Stimulated activated CD4-positive, alpha-beta T cell treated with anti-CD3 and anti-CD28 coated beads, Interleukin-12 subunit alpha, Interleukin-12 subunit beta, amount 100 ng/mL, for 48 hours (primary cell): ENCODE measurements around the gene RSAD1.

Experiments
- DNase-seq, 3 donors: peaks; one replicate each; pipeline ENCODE4 v3.0.0-alpha.2; 2020; ENCODE audit warnings: low read depth in 2 of 3, low spot score in 1 of 3

The RSAD1 gene

DNA sequence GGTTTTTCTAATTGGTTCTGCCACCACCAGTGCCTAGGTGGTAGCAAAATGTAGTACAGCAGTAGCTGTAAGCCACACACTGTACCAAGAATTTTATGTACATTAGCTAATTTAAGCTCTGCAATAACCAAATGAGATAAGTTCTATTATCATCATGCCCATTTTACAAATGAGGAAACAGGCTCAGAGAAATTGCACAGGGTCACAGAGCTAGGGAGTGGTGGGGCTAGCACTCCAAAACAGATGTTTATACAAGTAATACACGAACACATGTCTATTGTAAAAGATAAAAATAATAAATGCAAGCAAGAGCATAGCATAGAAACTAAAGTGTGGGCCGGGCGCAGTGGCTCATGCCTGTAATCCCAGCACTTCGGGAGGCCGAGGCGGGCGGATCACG lies 13.6 kb downstream of the RSAD1 start:
- DNase-seq: no peak

GRCh38 chr17:50493744-50494143 lies 15.1 kb downstream of the RSAD1 start:
- no peak for DNase-seq

GRCh38 chr17:50495217-50495823 lies 16.7 kb downstream of the RSAD1 start:
- DNase-seq: no peak

DNA sequence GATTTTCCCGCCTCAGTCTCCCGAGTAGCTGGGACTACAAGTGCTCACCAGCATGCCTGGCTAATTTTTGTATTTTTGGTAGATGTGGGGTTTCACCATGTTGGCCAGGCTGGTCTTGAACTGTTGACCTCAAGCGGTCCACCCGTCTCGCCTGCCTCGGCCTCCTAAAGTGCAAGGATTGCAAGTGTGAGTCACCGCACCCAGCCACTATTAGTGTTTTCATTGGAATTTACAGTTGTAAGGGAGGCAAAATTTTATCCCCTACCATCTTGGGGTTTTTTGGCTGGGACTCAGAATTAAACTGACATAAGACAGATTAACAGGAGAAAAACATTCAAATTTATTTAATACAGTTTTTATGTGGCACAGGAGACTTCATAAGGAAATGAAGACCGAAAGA lies 17.3 kb downstream of the RSAD1 start:
- DNase-seq: no peak

- DNase-seq: no peak
Measured at GRCh38 chr17:50498021-50498874, 19.6 kb downstream of the RSAD1 start.

DNA sequence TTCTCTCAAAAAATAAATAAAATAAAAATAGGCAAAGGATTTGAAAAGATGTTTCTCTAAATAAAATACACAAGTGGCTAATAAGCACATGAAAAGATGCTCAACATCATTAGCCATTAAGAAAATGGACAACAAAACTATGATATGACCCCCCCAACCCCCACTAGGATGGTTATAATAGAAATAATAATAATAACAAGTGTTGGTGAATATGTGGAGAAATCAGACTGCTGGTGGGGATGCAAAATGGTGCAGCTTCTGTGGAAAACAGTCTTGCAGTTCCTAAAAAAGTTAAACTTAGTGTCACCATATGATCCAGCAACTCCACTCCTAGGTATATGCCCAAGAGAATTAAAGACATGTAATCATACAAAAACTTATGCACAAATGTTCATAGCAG lies 20.6 kb downstream of the RSAD1 start:
- DNase-seq: no peak

- DNase-seq: no peak
Measured at GRCh38 chr17:50499721-50500120, 21.1 kb downstream of the RSAD1 start.

- DNase-seq: no peak
Measured at GRCh38 chr17:50501054-50501453, 22.4 kb downstream of the RSAD1 start.

GRCh38 chr17:50502301-50502990 lies 23.8 kb downstream of the RSAD1 start:
- no peak for DNase-seq

DNA sequence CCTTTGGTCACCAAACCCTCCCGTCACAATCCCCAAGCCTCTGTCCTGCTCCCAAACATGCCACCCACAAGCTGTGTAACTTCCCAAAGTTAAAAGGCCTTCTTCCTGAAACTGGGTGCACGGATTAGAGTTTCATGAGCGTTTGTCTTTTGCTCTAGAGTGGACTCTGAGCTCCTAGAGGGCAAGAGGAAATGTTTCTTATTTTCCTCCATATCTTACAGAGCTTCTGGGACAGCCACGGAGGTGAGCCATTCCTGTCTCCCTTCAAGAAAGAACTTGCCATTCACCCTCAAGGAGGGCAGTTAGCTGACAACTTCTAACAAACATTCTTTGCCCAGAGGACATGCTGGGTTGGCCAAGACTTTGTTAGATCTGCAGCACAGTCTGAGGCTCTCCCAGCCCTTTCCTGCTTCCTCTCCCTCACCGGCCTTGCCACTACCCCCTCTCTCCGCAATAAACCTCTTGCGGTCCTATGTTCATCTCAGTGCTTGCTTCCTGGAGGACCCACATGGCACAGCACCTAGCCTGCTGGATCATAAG lies 27.0 kb downstream of the RSAD1 start:
- DNase-seq: no peak

- no peak for DNase-seq
Measured at GRCh38 chr17:50506298-50506697, 27.6 kb downstream of the RSAD1 start.

- peak; percentile 27 to 75 (median 62) for DNase-seq
Measured at GRCh38 chr17:50507871-50508572, 29.4 kb downstream of the RSAD1 start, which contains the start of gene MYCBPAP. TSS of gene MYCBPAP (plus strand) at chr17:50508439. CDS start at chr17:50508675, 236 bp downstream.

DNA sequence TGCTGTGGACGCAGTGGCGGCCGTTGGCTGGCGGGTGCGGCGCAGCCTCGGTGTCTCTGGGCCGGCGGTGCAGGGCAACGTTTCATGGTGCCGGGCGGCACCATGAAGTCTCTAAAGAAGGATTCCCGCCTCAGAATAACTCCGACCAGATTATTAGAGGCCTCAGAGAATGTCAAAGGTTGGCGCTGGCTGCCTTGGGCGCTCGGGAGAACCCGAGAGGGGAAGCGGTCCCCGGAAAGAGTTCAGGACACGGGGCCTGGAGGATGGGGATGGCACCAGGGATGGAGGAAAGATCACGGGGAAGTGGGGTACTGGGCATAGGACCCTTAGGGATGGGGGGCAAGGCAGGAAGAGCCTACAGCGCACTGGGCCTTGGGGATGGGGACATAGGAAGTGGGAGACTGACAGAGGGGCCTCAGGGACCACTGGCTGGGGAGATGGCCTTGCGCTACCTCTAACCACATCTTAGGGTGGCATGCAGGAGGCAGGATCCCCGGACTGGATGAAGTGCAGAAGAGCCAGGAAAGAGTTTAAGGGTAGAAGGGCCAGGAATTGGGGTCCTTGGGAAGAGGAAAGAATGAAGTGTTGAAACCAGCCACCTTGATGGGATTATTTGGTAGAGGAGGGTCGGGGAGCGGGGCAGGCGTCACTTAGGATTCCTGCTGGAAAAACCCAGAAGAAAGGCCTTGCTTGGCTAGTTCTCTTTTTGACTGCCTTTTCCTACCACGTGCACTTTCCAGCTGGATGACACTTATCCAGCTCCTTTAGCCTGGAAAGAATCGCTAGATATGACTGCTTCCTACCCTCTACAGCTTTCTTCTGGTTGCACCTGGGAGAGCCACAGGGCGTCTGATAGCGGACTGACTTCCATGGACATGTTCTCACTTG lies 30.2 kb downstream of the RSAD1 start:
- DNase-seq: no peak

DNA sequence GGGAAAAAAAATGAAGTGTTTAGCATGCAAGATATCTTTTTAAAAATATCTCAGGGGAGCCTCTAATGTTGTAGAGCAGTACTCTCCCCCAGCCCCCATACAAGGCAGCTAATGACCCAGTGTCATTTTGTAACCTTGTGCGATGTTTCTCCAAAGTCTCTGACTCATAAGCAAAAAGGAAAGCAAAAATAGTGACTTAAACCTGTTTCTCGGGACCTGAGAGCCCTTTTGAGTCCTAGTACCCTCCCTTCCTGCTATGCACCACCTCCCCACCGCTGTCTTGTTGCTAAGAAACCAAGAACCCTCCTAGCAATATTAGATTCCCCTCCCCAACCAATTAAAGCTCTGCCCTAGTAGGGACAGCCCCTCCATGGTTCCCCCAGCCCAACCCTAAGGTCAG lies 32.4 kb downstream of the RSAD1 start:
- peak; percentile 37 to 51 (median 39) for DNase-seq

DNA sequence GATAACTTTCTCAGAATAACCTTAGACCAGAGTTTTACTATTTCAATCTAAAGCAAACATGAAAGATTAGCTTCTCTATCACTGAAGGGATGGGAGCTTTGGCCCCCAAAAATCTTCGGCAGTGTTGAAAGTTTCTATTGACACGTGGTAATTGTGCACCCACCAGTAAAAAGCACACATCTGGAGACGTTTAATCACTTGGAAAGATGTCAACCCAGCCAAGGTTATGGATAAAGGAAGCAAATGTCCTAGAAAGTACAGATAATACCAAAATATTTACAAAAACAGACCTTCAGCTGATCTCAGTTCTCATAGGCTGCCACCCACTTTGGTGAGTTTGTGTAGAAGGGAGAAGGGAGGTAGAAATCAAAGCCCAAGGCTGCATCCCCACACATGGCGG lies 34.8 kb downstream of the RSAD1 start:
- DNase-seq: no peak

DNA sequence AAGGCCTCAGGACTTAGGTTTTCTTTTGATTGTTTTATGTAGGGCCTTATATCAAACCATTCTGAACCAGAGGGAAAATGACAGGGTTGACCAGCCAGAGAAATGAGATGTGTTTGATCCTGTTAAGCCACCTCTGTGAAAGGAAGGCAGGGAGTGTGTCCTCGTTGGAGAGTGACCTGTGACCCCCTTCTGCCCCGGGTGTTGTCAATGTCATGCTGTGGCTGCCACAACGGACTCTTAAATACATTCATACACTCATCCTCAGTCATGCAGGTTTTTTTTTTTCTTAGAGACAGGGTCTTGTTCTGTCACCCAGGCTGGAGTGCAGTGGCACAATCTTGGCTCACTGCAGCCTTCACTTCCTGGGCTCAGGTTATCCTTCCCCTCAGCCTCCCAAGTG lies 35.7 kb downstream of the RSAD1 start:
- no peak for DNase-seq

DNA sequence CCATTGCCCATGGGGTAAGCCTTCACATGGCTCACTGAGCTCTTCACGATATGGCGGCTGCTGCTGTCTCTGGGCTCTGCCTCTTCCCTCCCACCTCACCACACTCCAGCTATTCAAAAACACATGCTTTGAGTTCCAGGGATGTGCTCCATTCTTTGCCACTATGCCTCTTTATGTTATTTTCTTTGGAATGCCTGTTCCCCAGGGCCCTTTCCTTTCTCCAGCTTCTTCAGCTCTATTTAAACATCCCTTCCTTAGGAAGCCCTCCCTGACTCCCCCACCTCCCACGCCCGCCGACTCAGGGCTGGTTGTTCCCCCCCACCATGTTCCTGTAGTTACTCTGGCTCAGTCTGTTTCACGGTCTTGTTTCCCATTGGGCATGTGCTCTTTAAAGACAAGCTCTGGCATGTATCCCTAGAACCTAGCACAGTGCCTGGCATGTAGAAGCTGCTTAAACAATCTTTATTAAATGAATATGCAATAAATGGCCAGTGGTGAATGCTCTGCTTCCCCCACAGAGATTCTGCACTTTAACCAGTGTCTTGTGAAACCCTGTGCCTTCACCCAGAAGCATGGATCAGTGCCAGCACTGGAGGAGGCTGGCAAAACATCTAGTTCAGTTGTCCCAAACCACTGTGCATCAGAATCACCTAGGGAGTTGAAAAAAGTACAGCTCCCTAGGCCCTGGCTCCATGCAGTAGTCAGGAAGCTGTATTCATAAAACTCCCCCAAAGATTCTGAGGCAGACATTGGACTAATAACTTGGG lies 36.5 kb downstream of the RSAD1 start:
- no peak for DNase-seq

DNA sequence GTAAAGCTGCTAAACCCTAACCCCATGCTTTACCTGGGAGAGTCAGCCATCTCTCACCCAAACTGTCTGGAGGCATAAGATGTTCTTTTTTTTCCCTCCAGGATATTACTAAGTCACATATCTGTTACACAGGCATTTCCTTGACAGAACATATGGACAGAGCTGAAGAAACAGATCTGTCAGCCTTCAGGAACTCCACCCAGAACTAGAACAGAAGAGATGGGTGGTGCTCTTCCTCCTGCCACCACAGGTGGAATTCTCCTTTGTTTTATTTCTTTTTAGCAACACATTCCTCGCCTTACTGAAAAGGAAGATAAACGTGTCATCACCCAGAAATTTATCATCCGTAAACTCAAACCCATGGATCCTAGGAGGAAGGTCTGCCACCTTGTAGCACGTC lies 38.4 kb downstream of the RSAD1 start:
- no peak for DNase-seq
